CD4-positive, alpha-beta T cell treated with Interleukin-12 subunit alpha and Interleukin-12 subunit beta, for 1 hour (primary cell): Measurements from ENCODE around the gene UBQLN1.
A peak's percentile ranks its signal among the peaks of the same experiment; 100 is the strongest.

ENCODE experiments used
- DNase-seq: peaks from one replicate; pipeline ENCODE4 v3.0.0-alpha.2; 2020

UBQLN1 gene

GRCh38 chr9:83681490-83681889, 26.3 kb downstream of the UBQLN1 start:
- DNase-seq: no peak

- DNase-seq: no peak
These were observed 27.5 kb downstream of the UBQLN1 start for GRCh38 chr9:83680233-83680632.

GRCh38 chr9:83677596-83677995, 30.2 kb downstream of the UBQLN1 start:
- no peak for DNase-seq

- no peak for DNase-seq
These were observed 32.3 kb downstream of the UBQLN1 start for GRCh38 chr9:83675466-83675865.

GRCh38 chr9:83671451-83671850, 36.3 kb downstream of the UBQLN1 start:
- DNase-seq: no peak

- DNase-seq: no peak
These were observed 37.4 kb downstream of the UBQLN1 start for GRCh38 chr9:83670381-83670780.

- no peak for DNase-seq
These were observed 38.7 kb downstream of the UBQLN1 start for GRCh38 chr9:83669067-83669466.

- no peak for DNase-seq
These were observed 42.1 kb downstream of the UBQLN1 start for GRCh38 chr9:83665580-83666200.

GRCh38 chr9:83662933-83663332, 44.8 kb downstream of the UBQLN1 start:
- DNase-seq: no peak

GRCh38 chr9:83656952-83657351, 50.8 kb downstream of the UBQLN1 start:
- DNase-seq: no peak

- no peak for DNase-seq
These were observed 51.6 kb downstream of the UBQLN1 start for GRCh38 chr9:83656032-83656680.

- no peak for DNase-seq
These were observed 52.3 kb downstream of the UBQLN1 start for GRCh38 chr9:83655433-83655832.

GRCh38 chr9:83652433-83652832, 55.3 kb downstream of the UBQLN1 start:
- DNase-seq: no peak

- no peak for DNase-seq
These were observed 56.2 kb downstream of the UBQLN1 start for GRCh38 chr9:83651558-83651957.

GRCh38 chr9:83649515-83649914, 58.2 kb downstream of the UBQLN1 start:
- no peak for DNase-seq

- peak; percentile 77 for DNase-seq
These were observed 58.7 kb downstream of the UBQLN1 start for GRCh38 chr9:83649080-83649479.

GRCh38 chr9:83646500-83647239, 61.1 kb downstream of the UBQLN1 start:
- no peak for DNase-seq

GRCh38 chr9:83642793-83643192, 65.0 kb downstream of the UBQLN1 start:
- no peak for DNase-seq

GRCh38 chr9:83639266-83639665, 68.5 kb downstream of the UBQLN1 start:
- no peak for DNase-seq

- DNase-seq: no peak
These were observed 70.4 kb downstream of the UBQLN1 start for GRCh38 chr9:83637389-83637788.

GRCh38 chr9:83636813-83637212, 70.9 kb downstream of the UBQLN1 start:
- DNase-seq: no peak

- DNase-seq: no peak
These were observed 74.1 kb downstream of the UBQLN1 start for GRCh38 chr9:83633676-83634075.

GRCh38 chr9:83633255-83633654, 74.5 kb downstream of the UBQLN1 start:
- DNase-seq: no peak

GRCh38 chr9:83630938-83631457, 76.8 kb downstream of the UBQLN1 start:
- no peak for DNase-seq
